ENCODE results near the gene OOSP3. TPM values are rescaled to one million over a fixed set of nuclear protein-coding genes. Genes with fewer than 3 reads are reported as not detected.

OOSP3 gene
- polyA plus RNA-seq, 1 of the 3 experiments (the other 2 are of a cell fraction), result not detected

DNA sequence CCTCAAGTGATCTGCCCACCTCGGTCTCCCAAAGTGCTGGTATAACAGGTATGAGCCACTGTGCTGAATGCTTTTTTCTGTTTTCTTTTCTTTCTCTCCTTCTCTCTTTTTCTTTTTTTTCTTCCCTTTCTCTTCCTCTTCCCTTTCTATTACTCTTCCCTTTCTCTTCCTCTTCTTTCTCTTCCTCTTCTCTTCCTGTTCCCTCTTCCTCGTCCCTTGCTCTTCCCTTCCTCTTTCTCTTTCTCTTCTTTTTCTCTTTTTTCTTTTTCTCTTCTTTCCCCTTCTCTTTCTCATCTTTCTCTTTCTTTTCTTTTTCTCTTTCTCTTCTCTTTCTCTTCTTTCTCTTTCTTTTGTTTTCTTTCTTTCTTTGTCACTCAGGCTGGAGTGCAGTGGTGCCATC is 60.9 kb downstream of the OOSP3 start:
- H3K27ac ChIP-seq (ENCODE audit: low read depth in 2 of 2, low read length in 1 of 2), result no peak overlapping the region
- no peaks in the 10 kb centered on the region for H3K9me2 ChIP-seq
- H3K4me3 ChIP-seq (ENCODE audit: low read depth in 2 of 2, low read length in 1 of 2), result no peak overlapping the region
- H4K20me1 ChIP-seq (ENCODE audit: insufficient read depth), result no peaks in the 10 kb centered on the region
- TF ChIP-seq RXRA (IDR thresholded peaks at IDR 0.05; ENCODE audit: borderline replicate concordance, low read depth) (no peak), POLR2AphosphoS5 (IDR thresholded peaks at IDR 0.05; ENCODE audit: low read depth, low read length) (no peak), ELF1 (IDR thresholded peaks at IDR 0.05) (no peak), TAF1 (IDR thresholded peaks at IDR 0.05; ENCODE audit: borderline replicate concordance, low read depth, low read length) (no peak), REST (IDR thresholded peaks at IDR 0.05; ENCODE audit: low read depth, low read length) (no peak), RFX5 (IDR thresholded peaks at IDR 0.05; ENCODE audit: low read length) (no peak), EP300 (IDR thresholded peaks at IDR 0.05; ENCODE audit: borderline replicate concordance in 1 of 2, low read depth in 1 of 2, low read length in 1 of 2) (no peak), SMC3 (IDR thresholded peaks at IDR 0.05; ENCODE audit: low read depth, low read length) (no peak)
- TF ChIP-seq, protein P1, sequence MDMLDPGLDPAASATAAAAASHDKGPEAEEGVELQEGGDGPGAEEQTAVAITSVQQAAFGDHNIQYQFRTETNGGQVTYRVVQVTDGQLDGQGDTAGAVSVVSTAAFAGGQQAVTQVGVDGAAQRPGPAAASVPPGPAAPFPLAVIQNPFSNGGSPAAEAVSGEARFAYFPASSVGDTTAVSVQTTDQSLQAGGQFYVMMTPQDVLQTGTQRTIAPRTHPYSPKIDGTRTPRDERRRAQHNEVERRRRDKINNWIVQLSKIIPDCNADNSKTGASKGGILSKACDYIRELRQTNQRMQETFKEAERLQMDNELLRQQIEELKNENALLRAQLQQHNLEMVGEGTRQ (IDR thresholded peaks at IDR 0.05; ENCODE audit: borderline replicate concordance, low read depth, low read length), result no peak
- H3K9ac ChIP-seq, result no peak overlapping the region
- H2AFZ ChIP-seq (ENCODE audit: low read depth), result no peak overlapping the region
- CTCF ChIA-PET, result no interaction called here
- no peaks in the 10 kb centered on the region for H3K79me2 ChIP-seq (ENCODE audit: insufficient read depth)
- 1% methylated on average over 2 of the region's 2 CpGs for WGBS (ENCODE audit: low lambda C conversion rate)
- no peak for DNase-seq
- H3K9me3 ChIP-seq, result no peaks in the 10 kb centered on the region
- no peak overlapping the region for H3K4me2 ChIP-seq
- H3F3A ChIP-seq (replicated peaks; ENCODE audit: insufficient read depth), result no peaks in the 10 kb centered on the region
- POLR2A ChIA-PET, result no interaction called here
- no peaks in the 10 kb centered on the region for H3K36me3 ChIP-seq (replicated peaks in 1 of 2; ENCODE audit: control insufficient read depth in 1 of 2, insufficient read depth in 2 of 2, low read length in 1 of 2)
- no peaks in the 10 kb centered on the region for H3K4me1 ChIP-seq (ENCODE audit: control insufficient read depth in 1 of 2, insufficient read depth in 2 of 2, low read depth in 1 of 2, low read length in 1 of 2)
- H3K27me3 ChIP-seq (ENCODE audit: insufficient read depth), result peaks cover 5% of the 10 kb centered on the region; the same call in 1 of the 2 replicates

- H3K9me3 ChIP-seq, result no peaks in the 10 kb centered on the region
- H3K4me3 ChIP-seq (ENCODE audit: low read depth in 2 of 2, low read length in 1 of 2), result no peak overlapping the region
- no peaks in the 10 kb centered on the region for H3K4me1 ChIP-seq (ENCODE audit: control insufficient read depth in 1 of 2, insufficient read depth in 2 of 2, low read depth in 1 of 2, low read length in 1 of 2)
- WGBS (ENCODE audit: low lambda C conversion rate), result 13% methylated on average over 4 of the region's 4 CpGs
- no peak overlapping the region for H2AFZ ChIP-seq (ENCODE audit: low read depth)
- POLR2A ChIA-PET, result no interaction called here
- H3K27ac ChIP-seq (ENCODE audit: low read depth in 2 of 2, low read length in 1 of 2), result no peak overlapping the region
- H3F3A ChIP-seq (replicated peaks; ENCODE audit: insufficient read depth), result no peaks in the 10 kb centered on the region
- no peak overlapping the region for H3K9ac ChIP-seq
- TF ChIP-seq, protein P1 (IDR thresholded peaks at IDR 0.05; ENCODE audit: borderline replicate concordance, low read depth, low read length), result no peak
- no peak for TF ChIP-seq RFX5 (IDR thresholded peaks at IDR 0.05; ENCODE audit: low read length)
- no peak for TF ChIP-seq ZBTB33 (IDR thresholded peaks at IDR 0.05; ENCODE audit: borderline replicate concordance, low read depth)
- no peak for TF ChIP-seq CHD2 (IDR thresholded peaks at IDR 0.05; ENCODE audit: low read length, partially characterized antibody)
- no peak for TF ChIP-seq YY1 (IDR thresholded peaks at IDR 0.05; ENCODE audit: low read depth)
- TF ChIP-seq, protein P2, sequence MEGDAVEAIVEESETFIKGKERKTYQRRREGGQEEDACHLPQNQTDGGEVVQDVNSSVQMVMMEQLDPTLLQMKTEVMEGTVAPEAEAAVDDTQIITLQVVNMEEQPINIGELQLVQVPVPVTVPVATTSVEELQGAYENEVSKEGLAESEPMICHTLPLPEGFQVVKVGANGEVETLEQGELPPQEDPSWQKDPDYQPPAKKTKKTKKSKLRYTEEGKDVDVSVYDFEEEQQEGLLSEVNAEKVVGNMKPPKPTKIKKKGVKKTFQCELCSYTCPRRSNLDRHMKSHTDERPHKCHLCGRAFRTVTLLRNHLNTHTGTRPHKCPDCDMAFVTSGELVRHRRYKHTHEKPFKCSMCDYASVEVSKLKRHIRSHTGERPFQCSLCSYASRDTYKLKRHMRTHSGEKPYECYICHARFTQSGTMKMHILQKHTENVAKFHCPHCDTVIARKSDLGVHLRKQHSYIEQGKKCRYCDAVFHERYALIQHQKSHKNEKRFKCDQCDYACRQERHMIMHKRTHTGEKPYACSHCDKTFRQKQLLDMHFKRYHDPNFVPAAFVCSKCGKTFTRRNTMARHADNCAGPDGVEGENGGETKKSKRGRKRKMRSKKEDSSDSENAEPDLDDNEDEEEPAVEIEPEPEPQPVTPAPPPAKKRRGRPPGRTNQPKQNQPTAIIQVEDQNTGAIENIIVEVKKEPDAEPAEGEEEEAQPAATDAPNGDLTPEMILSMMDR (IDR thresholded peaks at IDR 0.05), result no peak
- no peak for TF ChIP-seq NRF1 (IDR thresholded peaks at IDR 0.05; ENCODE audit: low read depth, low read length)
- no peak for TF ChIP-seq FOSL2 (IDR thresholded peaks at IDR 0.05; ENCODE audit: borderline replicate concordance, low read depth)
- peaks cover 5% of the 10 kb centered on the region; the same call in 1 of the 2 replicates for H3K27me3 ChIP-seq (ENCODE audit: insufficient read depth)
- CTCF ChIA-PET, result no interaction called here
- no peaks in the 10 kb centered on the region for H4K20me1 ChIP-seq (ENCODE audit: insufficient read depth)
- no peaks in the 10 kb centered on the region for H3K79me2 ChIP-seq (ENCODE audit: insufficient read depth)
- H3K4me2 ChIP-seq, result no peak overlapping the region
- no peaks in the 10 kb centered on the region for H3K9me2 ChIP-seq
- no peak for DNase-seq
- H3K36me3 ChIP-seq (replicated peaks in 1 of 2; ENCODE audit: control insufficient read depth in 1 of 2, insufficient read depth in 2 of 2, low read length in 1 of 2), result no peaks in the 10 kb centered on the region
Measured at GRCh38 chr11:59941091-59941490, 62.5 kb downstream of the OOSP3 start.
